Muscle layer of colon (tissue), 2 donors: ENCODE measurements around the gene DLST.

Source experiments
- H3K27ac ChIP-seq: one replicate; pipeline ENCODE4 v1.7.0; 2013; ENCODE audit warnings: low read depth, mild to moderate bottlenecking, low read length, moderate library complexity
- H3K27me3 ChIP-seq, 2 donors: one replicate each; pipeline ENCODE4 v1.7.0; 2013; ENCODE audit warnings: low read length in 2 of 2, mild to moderate bottlenecking in 2 of 2; ENCODE audit not compliant: insufficient read depth in 2 of 2, control insufficient read depth in 1 of 2
- H3K36me3 ChIP-seq: one replicate; pipeline ENCODE4 v1.7.0; 2013; ENCODE audit warnings: mild to moderate bottlenecking, low read length; ENCODE audit not compliant: insufficient read depth
- H3K4me1 ChIP-seq: one replicate; pipeline ENCODE4 v1.7.0; 2013; ENCODE audit warnings: mild to moderate bottlenecking, low read length; ENCODE audit not compliant: insufficient read depth
- H3K4me3 ChIP-seq, 2 donors: one replicate each; pipeline ENCODE4 v1.7.0; 2013; ENCODE audit warnings: low read length in 2 of 2, low read depth in 1 of 2, mild to moderate bottlenecking in 1 of 2, moderate library complexity in 1 of 2
- H3K9ac ChIP-seq: one replicate; pipeline ENCODE4 v1.7.0; 2013; ENCODE audit warnings: low read length
- H3K9me3 ChIP-seq: one replicate; pipeline ENCODE4 v1.7.0; 2013; ENCODE audit warnings: mild to moderate bottlenecking, low read length
- donor health status: abdominal sarcoma.
- donor health status: Adenocarcinoma of cecum.

Gene DLST

DNA sequence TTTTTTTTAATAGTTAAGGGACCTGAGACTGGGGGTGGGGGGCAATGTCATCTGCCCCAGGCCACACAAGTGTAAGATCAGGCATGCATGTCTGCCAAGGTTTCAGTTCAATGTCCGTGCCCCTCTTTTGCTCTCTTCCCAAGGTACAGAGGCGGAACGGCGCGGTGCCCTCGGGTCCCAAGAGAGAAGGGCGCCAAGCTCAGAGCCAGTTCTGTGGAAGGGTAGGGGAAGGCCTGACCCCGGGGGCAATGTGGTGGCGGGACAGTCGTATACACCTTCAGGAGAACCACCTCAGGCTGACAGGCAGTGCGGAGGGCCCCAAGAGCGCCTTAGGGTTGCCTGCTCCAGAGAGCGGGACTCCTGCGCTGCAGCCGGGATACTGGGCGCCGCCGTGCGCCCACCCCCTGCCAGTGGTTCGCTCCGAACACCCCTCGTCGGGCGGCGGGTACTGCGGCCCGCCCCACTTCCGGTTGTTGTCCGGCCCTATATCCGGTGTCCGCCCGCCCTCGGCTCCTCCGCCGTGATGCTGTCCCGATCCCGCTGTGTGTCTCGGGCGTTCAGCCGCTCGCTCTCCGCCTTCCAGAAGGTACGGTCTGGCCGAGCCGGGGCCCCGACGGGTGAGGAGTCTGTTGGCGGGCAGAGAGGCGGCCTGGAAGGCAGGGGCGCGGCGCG, at the start of gene DLST:
TSS of gene DLST (plus strand) at position 486 of the 672 bp plus-strand sequence. CDS start at position 524, 38 bp downstream.
- no peaks in the 10 kb centered on the region for H3K27me3 ChIP-seq
- H3K36me3 ChIP-seq, result peaks cover 4% of the 10 kb centered on the region
- H3K4me3 ChIP-seq, result peak within 1 kb of the TSS; percentile 73 to 79
- peak within 1 kb of the TSS; percentile 99 for H3K9ac ChIP-seq
- H3K9me3 ChIP-seq, result no peaks in the 10 kb centered on the region
- peak within 1 kb of the TSS; percentile 79 for H3K27ac ChIP-seq
- H3K4me1 ChIP-seq, result peaks cover 32% of the 10 kb centered on the region

DNA sequence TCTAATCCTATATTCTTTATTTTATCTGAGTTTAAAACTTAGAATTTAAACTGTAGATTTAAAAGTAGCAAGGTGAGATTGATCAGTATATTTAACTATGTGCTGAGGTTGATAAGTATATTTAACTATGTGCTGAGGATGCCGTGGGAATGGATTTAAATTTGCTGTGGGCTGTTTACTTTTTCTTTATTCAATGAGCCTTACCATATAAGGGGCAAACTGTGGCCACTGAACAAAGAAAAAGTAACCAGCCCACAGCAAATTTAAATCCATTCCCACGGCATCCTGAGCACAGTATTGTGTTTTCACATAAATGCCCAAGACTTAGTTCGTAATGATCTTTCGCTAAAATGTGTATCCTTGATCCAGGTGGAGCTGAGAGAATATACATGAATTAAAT, 48.9 kb upstream of the DLST start:
- Histone ChIP-seq H3K4me1 (no peaks in the 10 kb centered on the region), H3K27ac (no peak overlapping the region), H3K4me3 (no peak overlapping the region), H3K9me3 (no peaks in the 10 kb centered on the region), H3K9ac (no peak overlapping the region), H3K27me3 (no peaks in the 10 kb centered on the region), H3K36me3 (peaks cover 25% of the 10 kb centered on the region)

DNA sequence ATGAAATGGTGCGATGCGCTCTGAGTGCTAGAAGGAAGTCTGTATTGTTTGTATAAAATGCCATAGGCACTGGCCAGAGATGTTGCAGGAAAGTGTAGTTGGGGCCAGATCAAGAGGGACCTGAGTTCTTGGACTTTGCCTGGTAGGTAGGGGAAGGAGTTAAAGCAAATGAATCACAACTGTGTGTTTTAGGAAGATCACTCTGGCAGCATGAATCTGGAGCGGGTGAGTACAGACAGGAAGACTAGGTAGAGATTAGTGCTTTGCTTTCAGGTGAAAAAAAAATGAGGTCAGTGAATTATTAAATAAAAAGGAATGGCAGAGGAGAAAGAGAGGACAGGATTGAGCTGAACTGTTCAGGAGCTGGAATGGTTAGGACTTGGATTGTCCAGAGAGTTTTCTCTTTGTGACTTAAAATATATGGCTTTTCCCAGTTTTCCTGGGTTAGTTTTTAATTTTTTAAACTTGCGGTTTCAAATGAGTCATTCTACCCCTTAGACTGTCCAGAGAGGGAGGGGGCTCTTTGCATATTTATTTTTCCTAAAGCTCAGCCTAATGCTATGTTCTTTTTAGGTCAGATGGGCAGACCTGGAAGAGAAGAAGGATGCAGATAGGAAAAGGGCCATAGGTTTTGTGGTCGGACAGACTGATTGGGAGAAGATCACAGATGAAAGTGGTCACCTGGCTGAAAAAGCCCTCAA, 46.9 kb upstream of the DLST start:
- Histone ChIP-seq H3K36me3 (peaks cover 25% of the 10 kb centered on the region), H3K4me1 (no peaks in the 10 kb centered on the region), H3K27me3 (no peaks in the 10 kb centered on the region), H3K9ac (no peak overlapping the region), H3K4me3 (no peak overlapping the region), H3K27ac (no peak overlapping the region), H3K9me3 (no peaks in the 10 kb centered on the region)

DNA sequence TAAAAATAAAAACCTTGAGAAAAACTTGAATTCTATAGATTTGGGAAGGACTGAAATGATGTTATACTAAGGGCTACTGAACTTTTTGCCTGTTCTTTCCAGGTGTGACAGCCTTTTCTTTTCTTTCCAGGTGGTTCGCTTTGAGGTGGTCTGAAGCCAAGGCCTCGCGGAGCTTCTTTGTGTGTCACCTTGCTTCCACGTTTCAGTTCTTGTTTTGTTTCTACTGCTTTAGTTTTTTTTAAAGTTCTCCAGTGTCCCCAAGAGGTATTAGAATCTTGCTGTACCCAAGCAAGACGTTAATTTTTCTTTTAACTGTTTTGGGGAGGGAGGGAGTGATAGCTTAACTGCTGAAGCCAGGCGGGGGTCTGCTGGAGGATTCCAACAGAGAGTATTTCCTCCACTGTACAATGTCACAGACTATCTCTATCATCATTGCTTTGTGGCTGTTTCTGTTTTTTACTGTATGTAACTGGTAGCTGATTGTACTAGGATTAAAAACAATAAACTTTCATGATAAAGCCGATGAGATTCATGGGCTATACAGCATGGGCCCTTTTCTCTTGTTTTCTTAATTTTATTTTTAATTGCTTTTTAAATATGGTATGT, 46.0 kb upstream of the DLST start:
- H3K4me1 ChIP-seq, result no peaks in the 10 kb centered on the region
- peaks cover 16% of the 10 kb centered on the region for H3K36me3 ChIP-seq
- H3K27me3 ChIP-seq, result no peaks in the 10 kb centered on the region
- H3K9ac ChIP-seq, result no peak overlapping the region
- H3K4me3 ChIP-seq, result no peak overlapping the region
- H3K9me3 ChIP-seq, result no peaks in the 10 kb centered on the region
- no peak overlapping the region for H3K27ac ChIP-seq

DNA sequence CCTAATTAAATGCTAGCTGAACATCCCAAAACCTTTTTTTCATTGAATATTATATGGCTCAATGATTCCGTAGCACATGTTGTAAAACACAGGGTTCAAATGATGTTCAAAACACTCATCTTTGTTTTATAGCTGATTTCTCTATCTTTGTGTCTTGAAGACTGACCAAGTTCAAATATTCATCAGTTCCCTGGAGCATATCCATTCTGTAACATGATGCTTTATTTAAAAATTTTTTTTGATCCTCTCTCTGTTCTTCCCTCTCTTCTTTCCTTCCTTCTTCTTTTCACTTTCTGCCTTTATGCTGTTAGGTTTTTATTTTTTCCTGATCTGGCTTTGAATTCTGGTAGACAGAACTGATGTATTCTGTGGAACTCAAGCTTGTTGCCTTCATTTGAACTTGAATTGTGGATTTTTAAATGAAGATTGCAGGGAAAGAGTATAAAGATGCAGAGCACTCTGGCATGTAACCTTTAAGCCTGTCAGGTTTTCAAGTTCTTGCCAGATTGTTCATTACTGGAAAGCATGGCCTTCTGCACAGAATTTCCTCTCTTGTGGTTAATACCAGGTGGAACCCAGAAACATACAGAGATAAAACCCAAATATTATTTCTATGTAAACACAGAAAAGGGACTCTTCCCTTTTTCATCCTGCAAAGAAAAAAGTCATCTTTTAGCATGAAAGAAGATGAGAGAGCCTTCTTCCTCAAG, 45.3 kb upstream of the DLST start:
- no peaks in the 10 kb centered on the region for H3K9me3 ChIP-seq
- no peaks in the 10 kb centered on the region for H3K4me1 ChIP-seq
- no peaks in the 10 kb centered on the region for H3K27me3 ChIP-seq
- no peak overlapping the region for H3K9ac ChIP-seq
- peaks cover 15% of the 10 kb centered on the region for H3K36me3 ChIP-seq
- no peak overlapping the region for H3K4me3 ChIP-seq
- no peak overlapping the region for H3K27ac ChIP-seq

DNA sequence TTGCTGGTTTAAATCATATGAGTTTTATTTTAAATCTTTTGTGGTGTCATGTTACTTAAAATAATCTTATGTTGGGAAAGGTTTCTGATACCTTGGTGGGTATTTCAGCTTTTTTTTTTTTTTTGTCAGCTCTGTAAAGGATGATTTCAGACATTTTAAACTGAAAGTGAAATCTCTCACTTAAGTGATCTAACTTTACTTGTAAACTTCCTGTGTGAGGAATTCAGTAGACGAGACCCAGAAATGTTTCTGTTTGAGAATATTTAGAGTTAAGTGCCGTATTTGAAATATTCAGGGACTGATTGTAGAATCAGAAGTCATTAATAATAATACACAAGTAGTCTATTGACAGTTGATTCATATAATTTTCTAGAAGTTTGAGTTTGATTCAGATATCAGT, 43.5 kb upstream of the DLST start:
- Histone ChIP-seq H3K27ac (no peak overlapping the region), H3K4me1 (no peaks in the 10 kb centered on the region), H3K4me3 (no peak overlapping the region), H3K9ac (no peak overlapping the region), H3K27me3 (no peaks in the 10 kb centered on the region), H3K9me3 (no peaks in the 10 kb centered on the region), H3K36me3 (peaks cover 15% of the 10 kb centered on the region)

DNA sequence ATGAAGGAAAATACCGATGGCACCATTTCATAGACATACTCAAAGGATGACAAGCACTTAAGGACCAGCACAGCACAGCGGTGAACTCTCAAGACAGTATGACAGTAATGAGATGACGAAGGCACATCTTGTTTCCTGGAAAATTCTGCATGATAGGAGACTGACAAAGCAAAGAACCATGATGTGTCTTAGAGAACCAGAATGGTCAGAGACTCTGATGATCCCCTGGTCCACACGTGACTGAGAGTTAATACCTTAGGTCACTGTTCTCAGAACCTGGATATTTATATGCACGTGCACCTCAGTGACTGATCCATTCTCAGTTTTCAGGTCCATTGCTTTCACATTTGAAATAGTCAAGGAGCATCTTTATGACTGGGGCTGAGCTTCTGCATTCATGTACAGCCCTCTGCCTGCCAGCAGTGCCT, 41.1 kb upstream of the DLST start:
- Histone ChIP-seq H3K27ac (no peak overlapping the region), H3K9ac (no peak overlapping the region), H3K36me3 (peaks cover 9% of the 10 kb centered on the region), H3K4me1 (no peaks in the 10 kb centered on the region), H3K27me3 (no peaks in the 10 kb centered on the region), H3K9me3 (no peaks in the 10 kb centered on the region), H3K4me3 (no peak overlapping the region)

DNA sequence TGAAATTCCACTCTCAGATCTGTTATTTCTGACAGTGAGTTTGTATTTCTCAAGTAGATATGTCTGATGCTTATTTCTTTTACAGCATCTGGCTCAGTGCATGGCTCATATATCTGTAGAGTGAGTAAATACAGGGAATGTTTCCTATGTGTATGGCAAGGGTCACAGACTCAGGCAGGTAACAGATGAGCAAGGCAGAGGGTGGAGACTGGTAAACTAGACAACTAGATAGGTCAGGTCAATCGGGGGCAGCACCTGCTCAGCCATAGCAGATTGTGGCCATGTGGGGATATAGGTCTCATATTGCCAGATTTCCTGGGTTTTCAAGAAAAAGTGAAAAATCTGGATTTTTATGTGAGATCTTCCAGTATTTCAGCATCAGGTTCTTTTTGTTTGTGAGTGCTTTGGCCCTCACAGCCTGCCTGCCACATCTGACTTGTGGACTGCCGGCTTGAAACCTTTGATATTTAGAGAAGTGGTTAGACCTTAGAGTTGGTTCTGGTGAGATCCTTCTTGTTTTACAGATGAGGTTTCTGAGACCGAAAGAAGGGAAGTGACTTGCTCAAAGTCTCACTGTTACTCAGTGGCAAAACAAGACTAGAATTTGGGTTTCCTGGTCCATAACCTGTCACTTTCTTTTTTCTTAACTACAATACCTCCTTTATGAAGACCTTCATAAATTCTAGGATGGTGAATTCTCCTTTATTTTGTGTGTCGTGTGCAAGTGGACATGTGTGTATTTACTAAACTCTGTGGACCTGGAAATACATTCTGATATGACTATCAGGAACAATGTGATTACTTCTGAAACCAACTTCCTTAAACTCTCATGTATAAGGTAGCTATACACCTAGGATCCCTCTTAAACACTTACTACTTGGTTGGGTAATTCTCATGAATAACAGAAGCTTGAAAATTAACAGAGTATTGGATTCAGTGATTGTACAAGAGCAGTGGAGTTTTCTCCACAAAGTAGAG, 40.2 kb upstream of the DLST start:
- Histone ChIP-seq H3K9me3 (no peaks in the 10 kb centered on the region), H3K36me3 (peaks cover 6% of the 10 kb centered on the region), H3K9ac (no peak overlapping the region), H3K4me3 (no peak overlapping the region), H3K27me3 (no peaks in the 10 kb centered on the region), H3K27ac (no peak overlapping the region), H3K4me1 (no peaks in the 10 kb centered on the region)

DNA sequence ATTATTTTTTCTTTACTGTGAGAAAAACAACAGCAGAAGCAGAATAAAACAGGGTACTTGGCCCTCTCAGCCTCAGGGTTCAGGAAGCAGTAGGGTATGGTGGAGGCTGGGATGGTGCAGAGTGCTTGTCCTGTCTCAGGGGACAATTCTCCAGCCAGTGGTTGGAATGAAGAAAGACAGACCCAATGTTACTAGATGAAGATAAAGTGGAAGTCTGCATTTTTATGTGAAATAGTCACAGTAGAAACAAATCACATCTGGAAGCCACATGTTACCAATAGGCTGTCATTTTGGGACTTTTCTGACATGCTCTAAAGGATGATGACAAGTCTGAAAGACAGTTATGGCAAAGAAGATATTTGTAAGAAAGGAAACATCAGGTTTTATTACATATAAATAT, 38.1 kb upstream of the DLST start:
- Histone ChIP-seq H3K36me3 (peaks cover 6% of the 10 kb centered on the region), H3K9ac (no peak overlapping the region), H3K27me3 (no peaks in the 10 kb centered on the region), H3K9me3 (no peaks in the 10 kb centered on the region), H3K4me3 (no peak overlapping the region), H3K27ac (no peak overlapping the region), H3K4me1 (no peaks in the 10 kb centered on the region)

DNA sequence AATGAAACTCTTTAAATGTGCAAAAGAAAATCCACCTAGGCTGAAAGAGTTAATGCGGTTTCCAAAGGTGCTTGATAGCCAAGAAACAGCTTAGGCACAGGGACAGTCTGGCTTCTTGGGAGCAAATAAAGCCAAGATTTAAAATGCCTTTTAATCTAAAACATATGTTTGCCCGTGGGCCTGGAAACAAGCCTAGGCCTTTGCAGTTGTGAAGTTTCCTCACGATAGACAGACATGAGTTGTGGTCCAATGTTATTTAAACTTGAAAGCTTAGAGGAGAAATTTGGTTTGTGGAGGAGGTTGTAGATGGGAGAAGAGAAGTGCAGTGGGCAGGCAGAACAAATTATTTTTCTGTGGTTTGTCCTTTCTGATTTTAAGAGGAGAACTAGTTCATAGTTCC, 35.5 kb upstream of the DLST start:
- Histone ChIP-seq H3K27ac (no peak overlapping the region), H3K9ac (no peak overlapping the region), H3K4me1 (no peaks in the 10 kb centered on the region), H3K36me3 (peaks cover under 1% of the 10 kb centered on the region), H3K27me3 (no peaks in the 10 kb centered on the region), H3K4me3 (no peak overlapping the region), H3K9me3 (no peaks in the 10 kb centered on the region)
